Astrocyte (in vitro differentiated cells and primary cell): Measurements from ENCODE around the gene BMAL1.

Experiments used
- EZH2 ChIP-seq: IDR thresholded peaks from 2 replicates; pipeline ENCODE4 v1.6.1; 2012; ENCODE audit warnings: mild to moderate bottlenecking, low read length, inconsistent platforms; ENCODE audit not compliant: insufficient read depth
- TF ChIP-seq, protein P1 (sequence below): IDR thresholded peaks from 2 replicates; pipeline ENCODE4 v1.5.1; 2011; ENCODE audit warnings: low read depth, mild to moderate bottlenecking, inconsistent platforms, low read length, moderate library complexity; ENCODE audit not compliant: insufficient read depth

DNA sequence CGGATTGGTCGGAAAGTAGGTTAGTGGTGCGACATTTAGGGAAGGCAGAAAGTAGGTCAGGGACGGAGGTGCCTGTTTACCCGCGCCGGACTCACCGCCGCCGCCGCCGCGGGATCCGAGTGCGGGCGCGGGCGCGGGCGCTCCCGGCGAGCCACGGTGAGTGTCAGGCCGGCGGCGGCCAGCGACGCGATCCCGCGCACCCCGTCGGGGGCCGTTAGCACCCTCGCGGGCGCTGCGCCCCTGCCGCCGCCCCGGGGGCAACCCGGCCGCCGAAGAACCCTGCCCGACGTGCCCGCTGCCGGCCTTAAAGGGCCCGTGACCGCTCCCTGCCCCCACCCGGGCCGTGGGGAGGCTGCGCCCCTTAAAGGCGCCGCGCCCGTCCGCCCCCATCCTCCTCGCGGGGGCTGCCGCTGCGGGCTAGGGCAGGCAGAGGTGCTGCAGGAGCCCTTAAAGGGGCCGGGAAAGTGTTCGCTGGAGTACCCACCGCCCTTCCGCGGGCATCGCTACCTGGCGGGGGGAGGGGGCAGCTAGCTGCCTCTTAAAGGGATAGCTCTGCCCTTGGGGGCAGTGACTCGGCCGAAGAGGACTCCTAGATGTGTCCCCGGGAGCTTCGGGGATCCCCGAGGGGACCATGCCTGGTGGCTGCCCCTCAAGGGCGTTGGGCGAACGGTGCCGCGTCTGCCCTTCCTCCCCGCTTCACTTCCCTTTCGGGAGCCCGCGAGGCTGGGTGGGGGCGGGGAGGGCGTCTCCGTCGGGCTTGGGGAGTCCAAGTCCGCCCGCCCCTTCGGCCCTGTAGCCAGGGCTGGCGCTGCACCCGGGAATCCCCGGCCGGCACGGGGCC is at the start of gene BMAL1:
- TF ChIP-seq, protein P1, sequence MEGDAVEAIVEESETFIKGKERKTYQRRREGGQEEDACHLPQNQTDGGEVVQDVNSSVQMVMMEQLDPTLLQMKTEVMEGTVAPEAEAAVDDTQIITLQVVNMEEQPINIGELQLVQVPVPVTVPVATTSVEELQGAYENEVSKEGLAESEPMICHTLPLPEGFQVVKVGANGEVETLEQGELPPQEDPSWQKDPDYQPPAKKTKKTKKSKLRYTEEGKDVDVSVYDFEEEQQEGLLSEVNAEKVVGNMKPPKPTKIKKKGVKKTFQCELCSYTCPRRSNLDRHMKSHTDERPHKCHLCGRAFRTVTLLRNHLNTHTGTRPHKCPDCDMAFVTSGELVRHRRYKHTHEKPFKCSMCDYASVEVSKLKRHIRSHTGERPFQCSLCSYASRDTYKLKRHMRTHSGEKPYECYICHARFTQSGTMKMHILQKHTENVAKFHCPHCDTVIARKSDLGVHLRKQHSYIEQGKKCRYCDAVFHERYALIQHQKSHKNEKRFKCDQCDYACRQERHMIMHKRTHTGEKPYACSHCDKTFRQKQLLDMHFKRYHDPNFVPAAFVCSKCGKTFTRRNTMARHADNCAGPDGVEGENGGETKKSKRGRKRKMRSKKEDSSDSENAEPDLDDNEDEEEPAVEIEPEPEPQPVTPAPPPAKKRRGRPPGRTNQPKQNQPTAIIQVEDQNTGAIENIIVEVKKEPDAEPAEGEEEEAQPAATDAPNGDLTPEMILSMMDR: no peak
- no peak for TF ChIP-seq EZH2
